Right atrium auricular region (tissue), 2 donors: ENCODE data around the gene GFPT1. TPM values are rescaled to one million over a fixed set of nuclear protein-coding genes. Genes with fewer than 3 reads are reported as not detected.
"Not testable (repeated sequence)": the region's sequence is repeated elsewhere in the genome, so short reads cannot be mapped to it uniquely, and the experiment has no call there.

Experiments used
- DNase-seq: peaks from one replicate; pipeline ENCODE4 v3.0.0-alpha.2; 2019; ENCODE audit warnings: low spot score
- H3K27ac ChIP-seq, 2 donors: fragments of 200-600 bp; sonication (generic); 1 replicate in 1 of 2; 2 replicates in 1 of 2; pipeline ENCODE4 v1.5.1; 2016 to 2019
- H3K27me3 ChIP-seq, 2 donors: fragments of 200-600 bp; sonication (generic); one replicate each; pipeline versions ENCODE4 v1.5.1 to v1.6.0; 2017 to 2019
- H3K36me3 ChIP-seq: fragments of 200-600 bp; sonication (generic); one replicate; pipeline ENCODE4 v1.5.1; 2016
- H3K4me1 ChIP-seq, 2 donors: fragments of 200-600 bp; sonication (generic); one replicate each; pipeline versions ENCODE4 v1.5.1 to v1.6.0; 2017 to 2019
- H3K4me3 ChIP-seq, 2 donors: fragments of 200-600 bp; sonication (generic); 1 replicate in 1 of 2; 2 replicates in 1 of 2; pipeline ENCODE4 v1.5.1; 2017 to 2019; ENCODE audit warnings: mild to moderate bottlenecking in 1 of 2, moderate library complexity in 1 of 2
- H3K9me3 ChIP-seq, 2 donors: fragments of 200-600 bp; sonication (generic); one replicate each; pipeline ENCODE4 v1.5.1; 2019
- total RNA-seq, 2 donors: library from RNA; depleted of rRNA; stranded (reverse); fragments of >200 nt; gene quantifications; one replicate each; pipeline ENCODE4 v1.1.0, GENCODE V29; 2016
- TF ChIP-seq, protein P1 (sequence below), 2 donors: fragments of 200-600 bp; sonication (generic); IDR thresholded peaks; one replicate each; pipeline ENCODE4 v1.5.1; 2019; ENCODE audit warnings: antibody characterized with exemption in 2 of 2

Gene GFPT1
- total RNA-seq, 2 donors from 2014 or later = 26.7 to 39.7 TPM

DNA sequence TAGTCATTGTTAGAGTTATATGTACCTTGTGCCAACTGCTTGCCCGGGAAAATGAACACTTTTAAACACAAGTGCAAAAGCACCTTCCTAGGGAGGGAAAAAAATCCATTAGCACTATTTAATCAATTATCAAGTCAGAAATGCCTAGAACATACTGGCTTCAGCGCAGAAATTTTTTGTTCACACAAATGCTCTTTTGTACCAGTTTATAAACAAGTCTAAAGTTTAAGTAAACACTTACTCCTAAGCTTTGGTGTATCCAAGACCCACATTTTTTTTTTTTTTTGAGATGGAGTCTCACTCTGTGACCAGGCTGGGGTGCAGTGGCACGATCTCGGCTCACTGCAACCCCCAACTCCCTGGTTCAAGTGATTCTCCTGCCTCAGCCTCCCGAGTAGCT is 30.6 kb downstream of the GFPT1 start:
- Histone ChIP-seq H3K9me3 (no peaks in the 10 kb centered on the region), H3K4me3 (no peak overlapping the region), H3K27me3 (no peaks in the 10 kb centered on the region), H3K4me1 (no peaks in the 10 kb centered on the region), H3K27ac (no peak overlapping the region), H3K36me3 (peaks cover 69% of the 10 kb centered on the region)
- DNase-seq = no peak
- TF ChIP-seq, protein P1, sequence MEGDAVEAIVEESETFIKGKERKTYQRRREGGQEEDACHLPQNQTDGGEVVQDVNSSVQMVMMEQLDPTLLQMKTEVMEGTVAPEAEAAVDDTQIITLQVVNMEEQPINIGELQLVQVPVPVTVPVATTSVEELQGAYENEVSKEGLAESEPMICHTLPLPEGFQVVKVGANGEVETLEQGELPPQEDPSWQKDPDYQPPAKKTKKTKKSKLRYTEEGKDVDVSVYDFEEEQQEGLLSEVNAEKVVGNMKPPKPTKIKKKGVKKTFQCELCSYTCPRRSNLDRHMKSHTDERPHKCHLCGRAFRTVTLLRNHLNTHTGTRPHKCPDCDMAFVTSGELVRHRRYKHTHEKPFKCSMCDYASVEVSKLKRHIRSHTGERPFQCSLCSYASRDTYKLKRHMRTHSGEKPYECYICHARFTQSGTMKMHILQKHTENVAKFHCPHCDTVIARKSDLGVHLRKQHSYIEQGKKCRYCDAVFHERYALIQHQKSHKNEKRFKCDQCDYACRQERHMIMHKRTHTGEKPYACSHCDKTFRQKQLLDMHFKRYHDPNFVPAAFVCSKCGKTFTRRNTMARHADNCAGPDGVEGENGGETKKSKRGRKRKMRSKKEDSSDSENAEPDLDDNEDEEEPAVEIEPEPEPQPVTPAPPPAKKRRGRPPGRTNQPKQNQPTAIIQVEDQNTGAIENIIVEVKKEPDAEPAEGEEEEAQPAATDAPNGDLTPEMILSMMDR (IDR thresholded peaks at IDR 0.05) = no peak

DNA sequence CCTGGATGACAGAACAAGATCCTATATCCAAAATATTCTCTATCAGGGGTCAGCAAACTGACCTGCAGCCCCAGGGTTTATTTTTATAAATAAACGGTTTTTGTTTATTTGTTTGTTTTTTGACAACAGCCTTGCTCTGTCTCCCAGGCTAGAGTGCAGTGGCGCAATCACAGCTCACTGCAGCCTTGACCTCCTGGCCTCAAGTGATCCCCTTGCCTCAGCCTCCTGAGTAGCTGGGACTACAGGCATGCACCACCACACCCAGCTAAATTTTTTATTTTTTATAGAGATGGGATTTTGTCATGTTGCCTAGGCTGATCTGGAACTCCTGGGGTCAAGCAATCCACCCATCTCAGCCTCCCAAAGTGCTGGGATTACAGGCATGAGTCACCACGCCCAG is 32.1 kb downstream of the GFPT1 start:
- not testable (repeated sequence) for DNase-seq, H3K9me3 ChIP-seq, H3K4me1 ChIP-seq, H3K4me3 ChIP-seq, H3K27ac ChIP-seq, H3K27me3 ChIP-seq
- H3K36me3 ChIP-seq = peaks cover 61% of the 10 kb centered on the region

DNA sequence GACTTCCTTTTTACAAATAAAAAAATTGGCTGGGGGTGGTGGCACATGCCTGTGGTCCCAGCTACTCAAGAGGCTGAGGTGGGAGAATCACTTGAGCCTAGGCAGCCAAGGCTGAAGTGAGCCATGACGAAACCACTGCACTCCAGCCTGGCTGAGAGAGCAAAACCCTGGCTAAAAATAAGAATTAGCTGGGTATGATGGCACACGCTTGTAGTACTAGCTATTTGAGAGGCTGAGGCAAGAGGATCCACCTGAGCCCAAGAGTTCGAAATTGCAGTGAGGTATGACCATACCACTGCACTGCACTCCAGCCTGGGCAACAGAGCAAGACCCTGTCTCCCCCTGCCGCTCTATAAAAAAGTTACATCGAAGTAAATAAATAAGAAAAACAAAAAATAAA is 33.7 kb downstream of the GFPT1 start:
- H3K4me3 ChIP-seq = no peak overlapping the region
- TF ChIP-seq, protein P1 (IDR thresholded peaks at IDR 0.05) = no peak
- DNase-seq = no peak
- H3K27me3 ChIP-seq = no peaks in the 10 kb centered on the region
- peaks cover 61% of the 10 kb centered on the region for H3K36me3 ChIP-seq
- H3K9me3 ChIP-seq = no peaks in the 10 kb centered on the region
- no peaks in the 10 kb centered on the region for H3K4me1 ChIP-seq
- H3K27ac ChIP-seq = no peak overlapping the region

DNA sequence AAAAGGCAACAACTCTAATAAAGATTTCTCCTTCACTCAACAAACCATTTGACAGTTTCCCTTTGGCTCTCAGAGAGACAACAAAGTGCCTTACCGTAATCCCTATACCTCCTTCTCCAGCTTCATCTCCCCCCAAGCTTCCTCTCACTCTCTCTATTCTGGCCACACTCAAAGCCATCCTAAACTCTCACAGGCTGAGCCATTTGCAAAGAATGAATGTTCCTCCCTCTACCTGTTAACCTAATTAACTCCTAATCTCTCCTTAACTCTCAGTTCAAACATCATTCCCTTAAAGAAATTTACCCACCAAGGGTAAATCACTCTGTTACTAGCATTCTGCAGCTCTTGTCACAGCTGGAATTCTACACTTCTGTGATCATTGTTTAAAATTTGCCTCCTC is 38.2 kb downstream of the GFPT1 start:
- Histone ChIP-seq H3K27ac (no peak overlapping the region), H3K9me3 (no peaks in the 10 kb centered on the region), H3K4me3 (no peak overlapping the region), H3K27me3 (no peaks in the 10 kb centered on the region), H3K36me3 (peaks cover 72% of the 10 kb centered on the region), H3K4me1 (no peaks in the 10 kb centered on the region)
- TF ChIP-seq, protein P1 (IDR thresholded peaks at IDR 0.05) = no peak
- DNase-seq = no peak

DNA sequence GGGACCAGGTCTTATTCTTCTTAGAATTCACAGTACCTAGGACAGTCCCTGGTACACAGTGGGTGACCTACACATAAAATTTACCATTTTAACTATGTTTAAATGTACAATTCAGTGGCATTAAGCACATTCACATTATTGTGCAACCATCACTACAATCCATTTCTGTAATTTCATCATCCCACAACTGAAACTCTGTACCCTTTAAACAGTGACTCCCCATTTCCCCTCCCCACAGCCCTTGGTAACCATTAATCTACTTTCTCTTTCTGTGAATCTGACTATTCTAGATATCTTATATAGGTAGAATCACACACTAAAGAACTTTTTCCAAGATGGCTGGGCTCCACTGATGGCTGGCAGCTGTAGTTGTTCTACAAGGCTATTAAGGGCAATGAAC is 41.6 kb downstream of the GFPT1 start:
- H3K9me3 ChIP-seq = no peaks in the 10 kb centered on the region
- no peak overlapping the region for H3K27ac ChIP-seq
- peaks cover 96% of the 10 kb centered on the region for H3K36me3 ChIP-seq
- no peak for DNase-seq
- TF ChIP-seq, protein P1 (IDR thresholded peaks at IDR 0.05) = no peak
- no peak overlapping the region for H3K4me3 ChIP-seq
- no peaks in the 10 kb centered on the region for H3K4me1 ChIP-seq
- H3K27me3 ChIP-seq = no peaks in the 10 kb centered on the region

DNA sequence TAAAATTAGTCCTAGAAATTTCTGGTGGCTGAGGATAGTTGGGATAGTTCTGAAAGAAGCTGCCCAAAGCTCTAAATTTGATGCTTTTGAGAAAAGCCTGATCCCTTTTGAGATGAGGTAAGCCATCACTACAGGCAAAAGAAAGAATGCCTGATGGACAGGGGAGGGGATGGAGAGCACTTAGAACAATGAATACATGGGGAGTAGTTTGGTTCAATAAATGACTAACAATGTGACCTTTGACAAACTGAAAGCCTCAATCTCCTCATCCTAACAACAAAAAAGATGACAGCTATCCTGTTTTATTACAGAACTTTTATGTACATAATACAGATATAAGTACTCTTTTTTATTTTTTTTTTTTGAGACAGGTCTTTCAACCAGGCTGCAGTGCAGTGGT is 42.7 kb downstream of the GFPT1 start:
- no peaks in the 10 kb centered on the region for H3K4me1 ChIP-seq
- DNase-seq = no peak
- H3K4me3 ChIP-seq = no peak overlapping the region
- H3K27ac ChIP-seq = no peak overlapping the region
- TF ChIP-seq, protein P1 (IDR thresholded peaks at IDR 0.05) = no peak
- H3K9me3 ChIP-seq = no peaks in the 10 kb centered on the region
- peaks cover 88% of the 10 kb centered on the region for H3K36me3 ChIP-seq
- no peaks in the 10 kb centered on the region for H3K27me3 ChIP-seq
